ENCODE results near the gene ZFPL1. TPM values are rescaled to one million over a fixed set of nuclear protein-coding genes. Genes with fewer than 3 reads are reported as not detected.

ZFPL1 gene
- total RNA-seq, 1 donor from 2014 or later, result 53.3 TPM

DNA sequence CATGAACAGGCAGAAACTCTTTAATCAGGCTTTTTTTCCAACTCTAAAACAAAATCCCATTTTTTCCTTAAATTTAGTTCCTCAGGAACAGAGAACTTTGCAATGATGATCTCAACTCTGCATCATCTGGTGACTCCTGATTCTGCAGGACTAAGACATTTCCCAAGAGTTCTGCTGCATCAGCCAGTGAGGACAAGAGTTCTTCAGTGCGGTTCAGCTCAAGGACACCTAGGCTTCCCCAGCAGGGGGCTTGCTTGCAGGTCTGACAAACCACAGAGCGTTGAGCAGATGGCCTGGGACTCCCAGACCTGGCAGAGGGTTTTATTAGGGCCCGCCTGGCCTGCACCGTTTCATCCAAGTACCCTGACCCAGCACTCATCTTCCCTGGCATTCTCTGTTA is 6.6 kb upstream of the ZFPL1 start:
- TF ChIP-seq, protein P1, sequence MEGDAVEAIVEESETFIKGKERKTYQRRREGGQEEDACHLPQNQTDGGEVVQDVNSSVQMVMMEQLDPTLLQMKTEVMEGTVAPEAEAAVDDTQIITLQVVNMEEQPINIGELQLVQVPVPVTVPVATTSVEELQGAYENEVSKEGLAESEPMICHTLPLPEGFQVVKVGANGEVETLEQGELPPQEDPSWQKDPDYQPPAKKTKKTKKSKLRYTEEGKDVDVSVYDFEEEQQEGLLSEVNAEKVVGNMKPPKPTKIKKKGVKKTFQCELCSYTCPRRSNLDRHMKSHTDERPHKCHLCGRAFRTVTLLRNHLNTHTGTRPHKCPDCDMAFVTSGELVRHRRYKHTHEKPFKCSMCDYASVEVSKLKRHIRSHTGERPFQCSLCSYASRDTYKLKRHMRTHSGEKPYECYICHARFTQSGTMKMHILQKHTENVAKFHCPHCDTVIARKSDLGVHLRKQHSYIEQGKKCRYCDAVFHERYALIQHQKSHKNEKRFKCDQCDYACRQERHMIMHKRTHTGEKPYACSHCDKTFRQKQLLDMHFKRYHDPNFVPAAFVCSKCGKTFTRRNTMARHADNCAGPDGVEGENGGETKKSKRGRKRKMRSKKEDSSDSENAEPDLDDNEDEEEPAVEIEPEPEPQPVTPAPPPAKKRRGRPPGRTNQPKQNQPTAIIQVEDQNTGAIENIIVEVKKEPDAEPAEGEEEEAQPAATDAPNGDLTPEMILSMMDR (IDR thresholded peaks at IDR 0.05), result no peak
- no peaks in the 10 kb centered on the region for H3K4me1 Mint-ChIP-seq (ENCODE audit: low read depth)
- H3K27ac Mint-ChIP-seq (ENCODE audit: unreplicated experiment), result no peak overlapping the region
- no peak for DNase-seq (ENCODE audit: low spot score)
- H3K36me3 Mint-ChIP-seq (ENCODE audit: low read depth), result no peaks in the 10 kb centered on the region
- no peaks in the 10 kb centered on the region for H3K27me3 Mint-ChIP-seq (ENCODE audit: low read depth)
- no peak overlapping the region for H3K4me3 Mint-ChIP-seq (ENCODE audit: unreplicated experiment)
- no peaks in the 10 kb centered on the region for H3K9me3 Mint-ChIP-seq (ENCODE audit: low read depth)

DNA sequence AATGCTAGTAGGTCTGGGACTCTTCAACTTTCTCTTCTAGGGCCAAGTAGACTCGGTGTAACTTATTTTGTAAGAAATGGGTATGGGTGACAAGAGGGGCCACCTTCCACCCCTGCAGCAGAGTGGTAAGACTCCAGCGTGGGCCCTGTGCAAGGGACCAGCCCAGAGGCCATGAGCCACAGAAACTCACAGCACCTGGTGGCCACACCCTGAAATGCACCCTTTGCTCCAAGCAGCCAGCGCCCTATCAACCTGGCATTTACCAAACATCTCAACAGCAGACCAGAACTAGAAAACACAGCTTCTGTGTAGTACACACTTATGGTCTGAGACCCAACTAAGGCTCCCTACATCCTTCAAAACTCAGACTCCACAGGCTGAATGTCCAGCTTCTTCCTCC is 5.9 kb upstream of the ZFPL1 start:
- H3K27me3 Mint-ChIP-seq (ENCODE audit: low read depth), result no peaks in the 10 kb centered on the region
- TF ChIP-seq, protein P1 (IDR thresholded peaks at IDR 0.05), result peak; percentile 71
- no peaks in the 10 kb centered on the region for H3K36me3 Mint-ChIP-seq (ENCODE audit: low read depth)
- H3K4me3 Mint-ChIP-seq (ENCODE audit: unreplicated experiment), result no peak overlapping the region
- no peaks in the 10 kb centered on the region for H3K9me3 Mint-ChIP-seq (ENCODE audit: low read depth)
- peaks cover 6% of the 10 kb centered on the region for H3K4me1 Mint-ChIP-seq (ENCODE audit: low read depth)
- DNase-seq (ENCODE audit: low spot score), result no peak
- no peak overlapping the region for H3K27ac Mint-ChIP-seq (ENCODE audit: unreplicated experiment)

DNA sequence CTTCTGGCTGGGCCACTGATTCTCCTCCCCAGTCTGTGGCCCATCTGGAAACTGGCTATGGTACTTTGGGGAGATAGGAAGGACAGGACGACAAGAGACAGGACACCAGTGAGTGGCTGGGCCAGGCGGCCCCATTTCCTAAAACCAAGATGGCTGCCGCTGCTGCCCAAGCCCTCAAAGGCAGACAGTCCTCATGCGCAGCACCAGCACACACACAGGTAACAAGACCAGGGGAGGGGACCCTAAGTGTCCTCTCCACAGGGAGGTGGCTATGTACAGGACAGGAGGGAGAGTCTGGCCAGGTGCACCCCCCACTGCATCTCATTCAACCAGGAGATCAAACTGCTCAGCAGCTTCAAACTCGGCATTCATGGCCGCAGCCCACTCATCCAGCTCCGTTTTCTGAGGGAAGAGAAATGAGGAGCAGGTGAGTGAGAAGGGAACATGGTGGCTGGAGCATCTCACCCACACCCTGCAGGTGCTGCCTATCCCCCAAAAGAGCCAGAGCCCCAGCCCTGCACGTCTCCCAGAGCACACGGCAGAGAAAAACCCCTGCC is 5.2 kb upstream of the ZFPL1 start:
- no peak overlapping the region for H3K27ac Mint-ChIP-seq (ENCODE audit: unreplicated experiment)
- no peak overlapping the region for H3K4me3 Mint-ChIP-seq (ENCODE audit: unreplicated experiment)
- TF ChIP-seq, protein P1 (IDR thresholded peaks at IDR 0.05), result no peak
- no peaks in the 10 kb centered on the region for H3K36me3 Mint-ChIP-seq (ENCODE audit: low read depth)
- H3K27me3 Mint-ChIP-seq (ENCODE audit: low read depth), result no peaks in the 10 kb centered on the region
- H3K9me3 Mint-ChIP-seq (ENCODE audit: low read depth), result no peaks in the 10 kb centered on the region
- no peak for DNase-seq (ENCODE audit: low spot score)
- peaks cover 10% of the 10 kb centered on the region for H3K4me1 Mint-ChIP-seq (ENCODE audit: low read depth)

DNA sequence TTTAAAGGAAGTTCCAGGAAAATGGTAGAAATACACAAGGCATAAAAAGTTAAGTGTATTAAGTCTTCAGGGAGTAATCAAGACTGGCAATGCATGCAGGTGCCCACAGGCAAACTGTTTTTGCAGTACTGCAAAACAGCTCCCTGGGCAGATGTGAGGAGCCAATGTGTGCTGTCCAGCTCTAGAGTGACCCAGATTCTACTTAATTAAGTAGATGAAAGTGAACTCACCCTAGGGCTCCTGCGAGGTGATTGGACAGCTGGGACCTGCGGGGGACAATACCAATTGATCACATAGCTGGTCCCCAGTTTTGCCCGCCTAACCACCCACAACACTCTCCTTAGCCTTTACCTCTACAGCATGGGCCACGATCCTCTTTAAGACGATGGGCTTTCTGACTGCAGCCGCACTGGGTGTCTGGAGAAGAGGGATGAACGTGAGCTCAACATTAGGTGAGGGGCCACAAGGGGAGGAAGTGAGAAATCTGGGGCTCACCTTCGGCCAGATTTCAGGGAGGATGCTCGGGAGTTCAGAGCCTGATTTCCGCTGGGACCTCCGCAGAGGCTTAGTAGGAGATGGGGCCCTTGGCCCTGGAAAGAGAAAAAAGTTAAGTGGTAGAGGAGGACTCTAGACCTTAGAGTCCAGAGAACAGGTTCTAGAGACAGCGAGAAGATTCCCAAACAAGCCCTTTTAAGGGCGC is 738 bp upstream of the ZFPL1 start:
- peaks cover 31% of the 10 kb centered on the region for H3K4me1 Mint-ChIP-seq (ENCODE audit: low read depth)
- DNase-seq (ENCODE audit: low spot score), result no peak
- H3K36me3 Mint-ChIP-seq (ENCODE audit: low read depth), result peaks cover 9% of the 10 kb centered on the region
- H3K27ac Mint-ChIP-seq (ENCODE audit: unreplicated experiment), result peak overlapping the region; percentile 99
- TF ChIP-seq, protein P1 (IDR thresholded peaks at IDR 0.05), result no peak
- no peaks in the 10 kb centered on the region for H3K27me3 Mint-ChIP-seq (ENCODE audit: low read depth)
- peak overlapping the region; percentile 95 for H3K4me3 Mint-ChIP-seq (ENCODE audit: unreplicated experiment)
- no peaks in the 10 kb centered on the region for H3K9me3 Mint-ChIP-seq (ENCODE audit: low read depth)

DNA sequence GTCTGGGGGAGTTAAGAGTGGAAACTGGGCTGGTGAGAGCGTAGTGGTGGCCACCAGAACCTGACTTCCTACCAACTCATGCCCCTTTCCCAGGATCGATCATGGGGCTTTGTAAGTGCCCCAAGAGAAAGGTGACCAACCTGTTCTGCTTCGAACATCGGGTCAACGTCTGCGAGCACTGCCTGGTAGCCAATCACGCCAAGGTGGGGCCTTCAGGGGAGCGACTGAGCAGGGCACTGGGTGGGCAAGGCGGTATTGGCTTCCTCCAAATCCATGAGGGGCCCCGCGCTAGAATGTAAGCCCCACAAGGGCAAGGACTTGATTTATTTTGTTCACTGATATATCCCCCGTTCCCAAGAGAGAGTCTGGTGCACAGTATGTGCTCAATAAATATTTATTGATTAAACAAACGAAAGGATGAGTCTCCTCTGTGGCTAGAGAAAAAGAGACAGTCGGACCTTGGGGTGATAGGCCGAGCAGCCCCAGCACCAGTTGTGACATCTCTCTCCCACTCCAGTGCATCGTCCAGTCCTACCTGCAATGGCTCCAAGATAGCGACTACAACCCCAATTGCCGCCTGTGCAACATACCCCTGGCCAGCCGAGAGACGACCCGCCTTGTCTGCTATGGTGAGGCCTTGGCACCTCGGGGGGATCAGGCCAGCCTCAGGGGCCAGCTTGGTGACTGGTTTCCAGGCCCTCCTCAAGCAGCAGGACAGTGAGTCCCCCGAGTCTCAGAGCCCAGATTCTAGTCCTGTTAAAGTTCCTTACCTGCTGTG is 765 bp downstream of the ZFPL1 start:
- TF ChIP-seq, protein P1 (IDR thresholded peaks at IDR 0.05), result no peak
- H3K4me3 Mint-ChIP-seq (ENCODE audit: unreplicated experiment), result peak overlapping the region; percentile 95
- no peak for DNase-seq (ENCODE audit: low spot score)
- peaks cover 31% of the 10 kb centered on the region for H3K4me1 Mint-ChIP-seq (ENCODE audit: low read depth)
- H3K9me3 Mint-ChIP-seq (ENCODE audit: low read depth), result no peaks in the 10 kb centered on the region
- peaks cover 23% of the 10 kb centered on the region for H3K36me3 Mint-ChIP-seq (ENCODE audit: low read depth)
- H3K27ac Mint-ChIP-seq (ENCODE audit: unreplicated experiment), result peak overlapping the region; percentile 99
- H3K27me3 Mint-ChIP-seq (ENCODE audit: low read depth), result no peaks in the 10 kb centered on the region

All from chondrocyte (in vitro differentiated cells).